ENCODE results near the gene PROC. TPM values are rescaled to one million over a fixed set of nuclear protein-coding genes. Genes with fewer than 3 reads are reported as not detected.

Gene PROC
- total RNA-seq, 4 donors from 2014 or later = 1.3 to 6.3 (median 1.6) TPM; not detected in 1

- Histone ChIP-seq H3K4me3 (no peak overlapping the region), H3K36me3 (peaks cover 0 to 8% (median 0%) of the 10 kb centered on the region in 3 donors), H3K27ac (no peak overlapping the region), H3K9me3 (no peaks in the 10 kb centered on the region), H3K4me1 (no peaks in the 10 kb centered on the region), H3K27me3 (no peaks in the 10 kb centered on the region)
- DNase-seq = no peak
- no peak for TF ChIP-seq CTCF (IDR thresholded peaks at IDR 0.05)
- no peak for TF ChIP-seq POLR2A (IDR thresholded peaks at IDR 0.05)
Measured at GRCh38 chr2:127472268-127472667, 54.0 kb downstream of the PROC start.

- Histone ChIP-seq H3K27ac (no peak overlapping the region), H3K4me3 (no peak overlapping the region), H3K27me3 (no peaks in the 10 kb centered on the region), H3K36me3 (peaks cover 0 to 7% (median 0%) of the 10 kb centered on the region in 3 donors), H3K9me3 (no peaks in the 10 kb centered on the region), H3K4me1 (no peaks in the 10 kb centered on the region)
- no peak for DNase-seq
- TF ChIP-seq POLR2A (IDR thresholded peaks at IDR 0.05) (no peak), CTCF (IDR thresholded peaks at IDR 0.05) (no peak)
Measured at GRCh38 chr2:127475788-127476187, 57.6 kb downstream of the PROC start.

Small RNA genes within 50 kb of the gene (small RNA-seq; reads per million reads assigned to genes)
- gene MIR4783 = 0 reads per million in 2 donors
- gene RNU4-48P = 0 reads per million in 2 donors

Other genes starting within 250 kb of the PROC start
- gene CYP27C1, start 198.1 kb upstream of the PROC start, total RNA-seq = under 1 TPM in 1 of 4 donors, not detected in 3; 0.13 TPM
- gene ERCC3, start 124.3 kb upstream of the PROC start, total RNA-seq = 100 to 1,000 TPM in 1 of 4 donors, 10 to 100 TPM in 3; 25.9 to 293 (median 57.8) TPM
- gene MAP3K2, start 30.5 kb upstream of the PROC start, total RNA-seq = 10 to 100 TPM; 38.8 to 70.2 (median 52.0) TPM
- 100 to 1,000 TPM in 1 of 4 donors, 10 to 100 TPM in 3; 39.6 to 189 (median 54.6) TPM for gene IWS1, start 108.1 kb downstream of the PROC start, total RNA-seq
- 1,000 to 10,000 TPM in 1 of 4 donors, 100 to 1,000 TPM in 3; 214 to 1,039 (median 594) TPM for gene MYO7B, start 117.3 kb downstream of the PROC start, total RNA-seq
- not detected for gene GPR17, start 227.7 kb downstream of the PROC start, total RNA-seq